HepG2 (cell line): ENCODE measurements around the gene FXYD6.
A peak's percentile ranks its signal among the peaks of the same experiment; 100 is the strongest.

ENCODE experiments used
- ATF1 ChIP-seq: IDR thresholded peaks from 2 replicates; pipeline ENCODE4 v1.6.1; 2016; ENCODE audit warnings: mild to moderate bottlenecking, control low read depth
- EP300 ChIP-seq, 3 experiments: sonication (generic) in 1 of 3; formaldehyde crosslinking in 1 of 3; IDR thresholded peaks; 2 replicates each; pipeline versions ENCODE4 v1.5.1 to v1.6.1; 2011 to 2020; ENCODE audit warnings: low read depth in 2 of 3, low read length in 2 of 3, borderline replicate concordance in 1 of 3, improper control_type of control experiment in 1 of 3, mild to moderate bottlenecking in 1 of 3, missing genetic modification reagents in 1 of 3, moderate library complexity in 1 of 3
- GABPA ChIP-seq, 2 experiments: IDR thresholded peaks; 2 replicates each; pipeline ENCODE4 v1.6.1; 2011 to 2016; ENCODE audit warnings: low read depth in 2 of 2, low read length in 1 of 2, missing biosample characterization in 1 of 2, missing genetic modification characterization in 1 of 2
- IKZF1 ChIP-seq: fragments of 450-650 bp; IDR thresholded peaks from 2 replicates; pipeline ENCODE4 v1.7.1; 2016
- JUN ChIP-seq: sonication (generic); formaldehyde crosslinking; IDR thresholded peaks from 2 replicates; pipeline ENCODE4 v1.4.0; 2020; ENCODE audit warnings: mild to moderate bottlenecking, missing genetic modification reagents
- KDM5A ChIP-seq: fragments of 200-600 bp; sonication (generic); IDR thresholded peaks from 2 replicates; pipeline ENCODE4 v1.7.0; 2018; ENCODE audit warnings: antibody characterized with exemption, mild to moderate bottlenecking, low read length, borderline replicate concordance
- POLR2A ChIP-seq, 2 experiments: IDR thresholded peaks; 2 replicates each; pipeline ENCODE4 v1.6.1; 2011; ENCODE audit warnings: low read depth in 2 of 2, low read length in 2 of 2, mild to moderate bottlenecking in 1 of 2, moderate library complexity in 1 of 2; ENCODE audit not compliant: insufficient read depth in 1 of 2
- SMARCC2 ChIP-seq: fragments of 450-650 bp; IDR thresholded peaks from 2 replicates; pipeline ENCODE4 v1.6.1; 2017; ENCODE audit warnings: antibody characterized with exemption, mild to moderate bottlenecking
- TBL1XR1 ChIP-seq: fragments of 150-350 bp; IDR thresholded peaks from 2 replicates; pipeline ENCODE4 v1.6.1; 2014; ENCODE audit warnings: borderline replicate concordance, low read length; ENCODE audit not compliant: partially characterized antibody
- ZNF207 ChIP-seq: fragments of 450-650 bp; IDR thresholded peaks from 2 replicates; pipeline ENCODE4 v1.6.1; 2016; ENCODE audit warnings: antibody characterized with exemption, borderline replicate concordance
- TF ChIP-seq, protein P1 (sequence below): sonication (generic); formaldehyde crosslinking; IDR thresholded peaks from 2 replicates; pipeline ENCODE4 v1.8.0; 2022; ENCODE audit warnings: mild to moderate bottlenecking, missing genetic modification reagents
- TF ChIP-seq, protein P2 (sequence below), 2 experiments: fragments of 450-650 bp in 1 of 2; sonication (generic) in 1 of 2; formaldehyde crosslinking; IDR thresholded peaks; 2 replicates each; pipeline versions ENCODE4 v1.5.0 to v1.8.0; 2020 to 2022; ENCODE audit warnings: mild to moderate bottlenecking in 1 of 2, missing genetic modification reagents in 1 of 2
- TF ChIP-seq, protein P3 (sequence below): sonication (generic); formaldehyde crosslinking; IDR thresholded peaks from 2 replicates; pipeline ENCODE4 v1.4.0; 2020; ENCODE audit warnings: missing genetic modification reagents
- TF ChIP-seq, protein P4 (sequence below): sonication (generic); formaldehyde crosslinking; IDR thresholded peaks from 2 replicates; pipeline ENCODE4 v1.5.0; 2020; ENCODE audit warnings: mild to moderate bottlenecking, missing genetic modification reagents, moderate library complexity

DNA sequence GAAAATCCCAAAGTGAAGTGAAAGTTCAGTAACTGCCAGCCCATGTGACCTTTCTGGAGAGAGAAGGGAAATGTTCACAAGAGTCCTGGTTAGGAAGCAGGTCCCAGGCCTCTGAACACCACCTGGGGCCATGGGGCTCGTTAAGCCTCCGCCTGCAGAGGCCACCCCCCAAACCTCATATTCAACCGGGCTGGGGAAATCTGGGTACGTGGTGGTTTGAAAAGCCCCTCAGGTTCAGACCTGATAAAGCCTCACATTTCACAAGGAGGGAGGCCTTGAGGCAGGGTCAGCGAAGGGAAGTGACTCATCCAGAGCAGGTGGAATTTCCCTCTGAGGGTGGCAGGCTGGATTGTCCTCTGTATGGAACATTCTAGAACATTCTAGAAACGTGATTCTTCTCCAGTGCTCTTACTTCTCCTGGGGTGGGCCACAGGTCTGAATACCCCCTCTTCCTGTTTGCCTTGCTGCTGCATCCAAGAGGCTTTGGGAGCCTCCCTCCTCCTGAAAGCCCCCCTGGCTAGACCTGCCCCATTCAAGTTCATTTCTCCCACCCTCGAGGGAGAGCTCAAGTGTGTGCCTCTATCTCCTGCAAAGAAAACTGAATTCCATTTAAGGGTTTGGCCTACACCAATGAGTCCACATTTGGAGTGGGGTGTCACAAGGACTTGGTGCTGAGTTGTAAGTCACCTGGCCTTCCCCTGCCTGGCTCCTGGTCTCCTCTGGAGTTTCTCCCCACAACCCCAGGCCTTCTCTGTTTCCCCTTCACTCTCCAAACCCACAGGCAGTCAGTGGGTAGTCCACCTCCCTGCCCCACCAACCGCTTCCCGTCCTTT lies 58.2 kb downstream of the FXYD6 start:
- TF ChIP-seq ATF1 (CRISPR knock-in tag) (no peak), ZNF207 (no peak), POLR2A (IDR thresholded peaks at IDR 0.05; ENCODE audit: insufficient read depth in 1 of 2, low read depth in 2 of 2, low read length in 2 of 2) (no peak), GABPA (IDR thresholded peaks at IDR 0.05; ENCODE audit: low read depth, low read length) (no peak), GABPA (CRISPR knock-in tag; IDR thresholded peaks at IDR 0.05; ENCODE audit: low read depth) (no peak), JUN (CRISPR knock-in tag) (no peak), TBL1XR1 (no peak), IKZF1 (no peak), EP300 (IDR thresholded peaks at IDR 0.05; ENCODE audit: low read depth in 2 of 2, low read length in 2 of 2) (peak in 1 of 2 experiments; percentile 66; a peak in 1 of 4 replicates), EP300 (CRISPR knock-in tag; IDR thresholded peaks at IDR 0.05; ENCODE audit: borderline replicate concordance) (no peak), SMARCC2 (no peak), KDM5A (no peak)
- TF ChIP-seq, protein P1, sequence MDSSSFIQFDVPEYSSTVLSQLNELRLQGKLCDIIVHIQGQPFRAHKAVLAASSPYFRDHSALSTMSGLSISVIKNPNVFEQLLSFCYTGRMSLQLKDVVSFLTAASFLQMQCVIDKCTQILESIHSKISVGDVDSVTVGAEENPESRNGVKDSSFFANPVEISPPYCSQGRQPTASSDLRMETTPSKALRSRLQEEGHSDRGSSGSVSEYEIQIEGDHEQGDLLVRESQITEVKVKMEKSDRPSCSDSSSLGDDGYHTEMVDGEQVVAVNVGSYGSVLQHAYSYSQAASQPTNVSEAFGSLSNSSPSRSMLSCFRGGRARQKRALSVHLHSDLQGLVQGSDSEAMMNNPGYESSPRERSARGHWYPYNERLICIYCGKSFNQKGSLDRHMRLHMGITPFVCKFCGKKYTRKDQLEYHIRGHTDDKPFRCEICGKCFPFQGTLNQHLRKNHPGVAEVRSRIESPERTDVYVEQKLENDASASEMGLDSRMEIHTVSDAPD (CRISPR knock-in tag): no peak
- TF ChIP-seq, protein P2, sequence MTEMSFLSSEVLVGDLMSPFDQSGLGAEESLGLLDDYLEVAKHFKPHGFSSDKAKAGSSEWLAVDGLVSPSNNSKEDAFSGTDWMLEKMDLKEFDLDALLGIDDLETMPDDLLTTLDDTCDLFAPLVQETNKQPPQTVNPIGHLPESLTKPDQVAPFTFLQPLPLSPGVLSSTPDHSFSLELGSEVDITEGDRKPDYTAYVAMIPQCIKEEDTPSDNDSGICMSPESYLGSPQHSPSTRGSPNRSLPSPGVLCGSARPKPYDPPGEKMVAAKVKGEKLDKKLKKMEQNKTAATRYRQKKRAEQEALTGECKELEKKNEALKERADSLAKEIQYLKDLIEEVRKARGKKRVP (CRISPR knock-in tag; IDR thresholded peaks at IDR 0.05): no peak
- TF ChIP-seq, protein P3, sequence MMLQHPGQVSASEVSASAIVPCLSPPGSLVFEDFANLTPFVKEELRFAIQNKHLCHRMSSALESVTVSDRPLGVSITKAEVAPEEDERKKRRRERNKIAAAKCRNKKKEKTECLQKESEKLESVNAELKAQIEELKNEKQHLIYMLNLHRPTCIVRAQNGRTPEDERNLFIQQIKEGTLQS (CRISPR knock-in tag): no peak
- TF ChIP-seq, protein P4, sequence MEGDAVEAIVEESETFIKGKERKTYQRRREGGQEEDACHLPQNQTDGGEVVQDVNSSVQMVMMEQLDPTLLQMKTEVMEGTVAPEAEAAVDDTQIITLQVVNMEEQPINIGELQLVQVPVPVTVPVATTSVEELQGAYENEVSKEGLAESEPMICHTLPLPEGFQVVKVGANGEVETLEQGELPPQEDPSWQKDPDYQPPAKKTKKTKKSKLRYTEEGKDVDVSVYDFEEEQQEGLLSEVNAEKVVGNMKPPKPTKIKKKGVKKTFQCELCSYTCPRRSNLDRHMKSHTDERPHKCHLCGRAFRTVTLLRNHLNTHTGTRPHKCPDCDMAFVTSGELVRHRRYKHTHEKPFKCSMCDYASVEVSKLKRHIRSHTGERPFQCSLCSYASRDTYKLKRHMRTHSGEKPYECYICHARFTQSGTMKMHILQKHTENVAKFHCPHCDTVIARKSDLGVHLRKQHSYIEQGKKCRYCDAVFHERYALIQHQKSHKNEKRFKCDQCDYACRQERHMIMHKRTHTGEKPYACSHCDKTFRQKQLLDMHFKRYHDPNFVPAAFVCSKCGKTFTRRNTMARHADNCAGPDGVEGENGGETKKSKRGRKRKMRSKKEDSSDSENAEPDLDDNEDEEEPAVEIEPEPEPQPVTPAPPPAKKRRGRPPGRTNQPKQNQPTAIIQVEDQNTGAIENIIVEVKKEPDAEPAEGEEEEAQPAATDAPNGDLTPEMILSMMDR (CRISPR knock-in tag): no peak
